HG02759 (cell line): Measurements from ENCODE around the gene LRCH2.
"Not testable (repeated sequence)": the region's sequence is repeated elsewhere in the genome, so short reads cannot be mapped to it uniquely, and the experiment has no call there.

Source experiments
- ATAC-seq: cut with Tn5 transposase; IDR thresholded peaks from one replicate; pipeline ENCODE4 v1.9.1; 2021; ENCODE audit warnings: mild to moderate bottlenecking, moderate library complexity; ENCODE audit not compliant: unreplicated experiment

LRCH2 gene

GRCh38 chrX:115214151-115214550 is 19.7 kb downstream of the LRCH2 start:
- no peak for ATAC-seq

- not testable (repeated sequence) for ATAC-seq
Observed at GRCh38 chrX:115209547-115209946, 24.3 kb downstream of the LRCH2 start.

- ATAC-seq: no peak
Observed at GRCh38 chrX:115204040-115204439, 29.9 kb downstream of the LRCH2 start.

DNA sequence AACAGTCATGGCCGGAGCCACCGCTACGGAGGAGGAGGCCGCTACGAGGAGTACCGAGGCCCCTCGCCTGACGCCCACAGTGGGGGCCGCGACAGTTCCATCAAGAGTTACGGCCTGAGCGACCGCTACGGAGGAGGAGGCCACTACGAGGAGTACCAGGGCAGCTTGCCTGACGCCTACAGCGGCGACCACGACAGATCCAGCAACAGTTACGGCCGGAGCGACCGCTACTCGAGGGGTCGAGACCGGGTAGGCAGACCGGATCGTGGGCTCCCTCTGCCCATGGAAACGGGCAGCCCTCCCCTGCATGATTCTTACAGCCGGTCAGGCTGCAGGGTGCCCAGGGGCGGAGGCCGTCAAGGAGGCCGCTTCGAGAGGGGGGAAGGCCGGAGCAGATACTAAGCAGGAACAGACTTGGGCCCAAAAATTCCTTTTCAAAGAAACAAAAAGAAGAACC is 41.6 kb downstream of the LRCH2 start:
- ATAC-seq: no peak

DNA sequence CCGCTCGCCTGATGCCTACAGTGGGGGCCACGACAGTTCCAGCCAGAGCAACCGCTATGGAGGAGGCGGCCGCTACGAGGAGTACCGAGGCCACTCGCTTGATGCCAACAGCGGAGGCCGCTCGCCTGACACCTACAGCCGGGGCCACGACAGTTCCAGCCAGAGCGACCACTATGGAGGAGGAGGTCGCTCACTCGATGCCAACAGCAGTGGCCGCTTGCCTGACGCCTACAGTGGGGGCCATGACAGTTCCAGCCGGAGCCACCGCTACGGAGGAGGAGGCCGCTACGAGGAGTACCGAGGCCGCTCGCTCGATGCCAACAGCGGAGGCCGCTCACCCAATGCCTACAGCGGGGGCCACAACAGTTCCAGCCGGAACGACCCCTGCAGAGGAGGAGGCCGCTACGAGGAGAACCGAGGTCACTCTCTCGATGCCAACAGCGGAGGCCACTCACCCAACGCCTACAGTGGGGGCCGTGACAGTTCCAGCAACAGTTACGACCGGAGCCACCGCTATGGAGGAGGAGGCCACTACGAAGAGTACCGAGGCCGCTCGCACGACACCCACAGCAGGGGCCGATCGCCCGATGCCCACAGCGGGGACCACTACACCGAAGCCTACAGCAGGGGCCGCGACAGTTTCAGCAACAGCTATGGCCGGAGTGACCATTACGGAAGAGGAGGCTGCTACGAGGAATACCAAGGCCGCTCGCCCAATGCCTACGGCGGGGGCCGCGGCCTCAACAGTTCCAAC is 42.2 kb downstream of the LRCH2 start:
- ATAC-seq: no peak

GRCh38 chrX:115190636-115191489 is 43.0 kb downstream of the LRCH2 start:
- ATAC-seq: no peak

GRCh38 chrX:115189646-115190635 is 44.0 kb downstream of the LRCH2 start:
- ATAC-seq: no peak

GRCh38 chrX:115189110-115189509 is 44.8 kb downstream of the LRCH2 start, which contains the start of gene RBMXL3:
Gene RBMXL3, plus strand, starts transcription at chrX:115189410. Its CDS starts 32 bp downstream, at chrX:115189442.
- ATAC-seq: no peak

- ATAC-seq: no peak
Observed at GRCh38 chrX:115183980-115184379, 49.9 kb downstream of the LRCH2 start.

GRCh38 chrX:115178473-115178872 is 55.4 kb downstream of the LRCH2 start:
- no peak for ATAC-seq

- no peak for ATAC-seq
Observed at GRCh38 chrX:115177932-115178331, 56.0 kb downstream of the LRCH2 start.

DNA sequence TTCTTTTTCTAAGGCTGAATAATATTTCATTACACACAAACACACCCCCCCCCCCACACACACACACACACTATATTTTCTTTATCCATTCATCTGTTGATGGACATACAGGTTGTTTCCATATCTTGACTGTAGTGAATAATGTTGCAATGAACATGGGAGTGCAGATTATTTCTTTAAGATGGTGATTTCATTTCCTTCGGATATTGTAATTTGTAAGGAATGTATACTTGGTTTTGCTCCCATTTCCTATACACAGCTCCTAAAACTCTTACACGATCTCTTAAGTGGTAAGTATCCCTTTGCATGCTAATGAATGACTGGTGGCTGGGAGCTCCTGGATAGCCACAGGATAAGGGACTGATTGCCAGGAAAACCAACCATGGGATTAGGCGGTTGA is 59.3 kb downstream of the LRCH2 start:
- no peak for ATAC-seq

- no peak for ATAC-seq
Observed at GRCh38 chrX:115173181-115173580, 60.7 kb downstream of the LRCH2 start.

DNA sequence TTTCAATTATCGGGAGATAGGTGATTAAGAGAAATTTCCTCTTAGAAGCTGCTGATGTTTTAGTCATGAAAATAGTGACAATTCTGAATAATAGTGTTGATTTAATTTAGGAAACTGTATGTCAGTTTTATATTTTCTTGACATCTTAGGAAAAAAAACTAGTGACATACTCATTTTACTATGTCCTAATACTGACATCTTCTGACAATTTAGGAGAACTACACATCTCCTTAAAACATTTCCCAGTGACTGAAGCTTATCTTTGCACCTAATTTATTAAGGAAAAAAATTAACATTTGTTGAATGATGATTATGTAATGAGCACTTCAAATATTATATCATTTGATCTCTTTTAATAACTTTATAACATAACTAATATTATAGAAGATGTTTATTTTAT is 86.7 kb downstream of the LRCH2 start:
- ATAC-seq: no peak

DNA sequence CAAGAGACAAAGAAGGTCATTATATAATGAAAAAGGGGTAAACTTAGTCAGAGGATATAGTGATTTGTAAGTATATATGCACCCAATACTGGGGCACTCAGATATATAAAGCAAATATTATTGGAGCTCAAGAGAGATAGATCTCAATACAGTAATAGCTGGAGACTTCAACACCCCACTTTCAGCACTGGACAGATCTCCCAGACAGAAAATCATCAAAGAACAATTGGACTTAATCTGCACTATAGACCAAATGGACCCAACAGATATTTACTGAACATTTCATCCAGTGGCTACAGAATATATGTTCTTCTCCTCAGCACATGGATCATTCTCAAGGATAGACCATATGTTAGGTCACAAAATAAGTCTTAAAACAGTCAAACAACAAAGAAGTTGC is 91.8 kb downstream of the LRCH2 start:
- ATAC-seq: no peak

DNA sequence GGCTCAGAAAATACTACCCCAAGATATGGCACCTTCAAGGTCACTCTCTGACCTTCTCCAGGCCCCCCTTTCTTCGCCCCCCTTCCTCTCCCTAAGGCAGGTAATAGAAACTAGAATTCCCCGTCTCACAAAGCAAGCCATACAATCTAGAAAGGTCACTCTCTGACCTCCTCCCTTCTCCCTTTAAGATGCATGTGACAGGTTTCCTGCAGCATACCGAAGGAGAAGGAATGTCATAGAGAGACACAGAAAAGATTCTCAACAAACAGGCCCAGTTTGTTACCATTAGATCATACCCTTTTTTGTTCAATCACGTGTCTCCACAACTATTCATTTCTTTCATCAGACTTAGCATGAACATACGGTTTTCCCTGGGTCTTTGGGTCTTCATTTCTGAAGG is 95.9 kb downstream of the LRCH2 start:
- no peak for ATAC-seq

DNA sequence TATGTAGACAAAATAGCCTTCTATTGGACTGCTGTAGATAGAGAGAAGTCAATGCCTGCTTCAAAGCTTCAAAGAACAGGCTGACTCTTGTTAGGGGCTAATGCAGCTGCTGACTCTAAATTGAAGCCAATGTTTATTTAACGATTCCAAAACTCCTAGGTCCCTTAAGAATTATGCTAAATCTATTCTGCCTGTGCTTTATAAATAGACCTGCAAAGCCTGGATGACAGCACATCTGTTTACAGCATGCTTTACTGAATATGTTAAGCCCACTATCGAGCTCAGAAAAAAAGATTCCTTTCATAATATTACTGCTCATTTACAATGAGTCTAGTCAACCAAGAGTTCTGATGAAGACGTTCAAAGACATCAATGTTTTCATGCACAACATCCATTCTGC is 99.5 kb downstream of the LRCH2 start:
- ATAC-seq: no peak

DNA sequence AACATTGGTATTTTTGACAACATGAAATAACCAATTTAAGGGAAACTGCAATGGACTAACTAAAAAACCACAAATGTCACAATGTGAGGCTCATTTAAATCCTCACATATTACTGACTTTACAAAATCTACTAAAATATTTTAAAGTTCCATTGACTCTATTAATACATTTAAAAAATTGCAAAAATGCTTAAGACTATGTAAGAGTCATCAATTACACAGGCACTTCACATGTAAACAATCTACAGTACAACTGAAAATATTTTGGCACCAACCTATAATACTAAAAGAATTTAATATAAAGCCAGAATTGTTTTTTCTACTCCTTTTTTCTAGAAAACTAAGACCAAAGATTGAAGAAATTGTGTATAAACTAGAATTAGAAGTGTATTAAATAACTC is 121.5 kb downstream of the LRCH2 start:
- ATAC-seq: no peak

GRCh38 chrX:115098897-115099296 is 135.0 kb downstream of the LRCH2 start:
- ATAC-seq: no peak

DNA sequence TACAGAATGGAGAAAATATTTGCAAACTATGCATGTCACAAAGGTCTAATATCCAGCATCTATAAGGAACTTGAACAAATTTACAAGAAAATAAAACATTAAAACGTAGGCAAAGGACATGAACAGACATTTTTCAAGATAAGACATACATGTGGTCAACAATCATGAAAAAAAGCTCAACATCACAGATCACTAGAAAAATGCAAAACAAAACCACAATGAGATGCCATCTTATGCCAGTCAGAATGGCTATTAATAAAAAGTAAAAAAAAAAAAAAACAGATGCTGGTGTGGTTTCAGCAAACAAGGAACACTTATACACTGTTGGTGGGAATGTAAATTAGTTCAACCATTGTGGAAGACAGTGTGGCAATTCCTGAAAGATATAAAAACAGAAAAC is 140.7 kb downstream of the LRCH2 start:
- no peak for ATAC-seq

DNA sequence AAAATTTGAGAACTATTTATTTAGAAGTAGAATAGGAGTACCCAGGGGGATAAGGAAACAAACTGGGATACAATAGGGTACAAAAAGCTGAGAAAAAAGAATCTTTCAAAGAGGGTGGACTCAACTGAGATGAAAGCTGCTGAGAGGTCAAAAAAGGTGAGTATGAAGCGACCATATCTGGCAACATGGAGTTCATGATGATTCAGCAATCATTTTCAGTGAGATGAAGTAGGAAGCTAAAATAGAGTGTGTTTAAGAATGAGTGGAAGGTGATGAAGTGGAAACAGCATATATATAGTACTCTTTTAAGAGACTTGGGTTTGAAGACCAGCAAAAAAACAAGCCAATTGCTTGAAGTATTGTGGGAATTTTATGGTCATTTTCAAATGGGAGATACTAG is 144.5 kb downstream of the LRCH2 start:
- ATAC-seq: no peak
